SK-N-SH (cell line): ENCODE results near the gene DIPK1A. TPM values are rescaled to one million over a fixed set of nuclear protein-coding genes. Genes with fewer than 3 reads are reported as not detected.

ENCODE experiments used
- CTCF ChIA-PET: fragments of 300-600, 350-600 bp; formaldehyde crosslinking; extraction: SDS; loops from one replicate; lab custom pipeline; 2021; lab: Yijun Ruan, JAX
- POLR2A ChIA-PET: fragments of 350-600 bp; sonication (Branson Sonifier 250); formaldehyde crosslinking; extraction: SDS; loops from one replicate; lab custom pipeline; 2020; ENCODE audit warnings: antibody characterized with exemption, inconsistent platforms; lab: Yijun Ruan, JAX
- DNase-seq: peaks from one replicate; pipeline ENCODE4 v3.0.0; 2012
- H2AFZ ChIP-seq: fragments of 200-600 bp; sonication (generic); 2 replicates; pipeline ENCODE4 v1.8.1; 2016; ENCODE audit warnings: antibody characterized with exemption, mild to moderate bottlenecking, low read depth
- H3F3A ChIP-seq: fragments of 200-600 bp; sonication (generic); replicated peaks from 2 replicates; pipeline ENCODE3; 2016; ENCODE audit warnings: antibody characterized with exemption, mild to moderate bottlenecking; ENCODE audit not compliant: insufficient read depth
- H3K27ac ChIP-seq, 2 experiments: fragments of 200-500 bp in 1 of 2; fragments of 200-600 bp in 1 of 2; sonication (Bioruptor generic) in 1 of 2; sonication (generic), shearing (Covaris generic) in 1 of 2; 2 replicates each; pipeline versions ENCODE4 v1.5.1 to v1.6.1; 2014 to 2016; ENCODE audit warnings: low read depth in 2 of 2, inconsistent platforms in 1 of 2, low read length in 1 of 2, mild to moderate bottlenecking in 1 of 2, mixed read lengths in 1 of 2
- H3K27me3 ChIP-seq: fragments of 200-600 bp; sonication (generic), shearing (Covaris generic); 2 replicates; pipeline ENCODE4 v1.6.1; 2016; ENCODE audit warnings: mixed run types; ENCODE audit not compliant: insufficient read depth
- H3K36me3 ChIP-seq, 2 experiments: fragments of 200-500 bp in 1 of 2; fragments of 200-600 bp in 1 of 2; sonication (Bioruptor generic) in 1 of 2; sonication (generic) in 1 of 2; replicated peaks in 1 of 2; 2 replicates each; pipeline versions ENCODE3 to v1.5.1; 2014 to 2016; ENCODE audit warnings: low read length in 1 of 2, mild to moderate bottlenecking in 1 of 2; ENCODE audit not compliant: insufficient read depth in 2 of 2, control insufficient read depth in 1 of 2
- H3K4me1 ChIP-seq, 2 experiments: fragments of 200-500 bp in 1 of 2; fragments of 200-600 bp in 1 of 2; sonication (Bioruptor generic) in 1 of 2; sonication (generic), shearing (Covaris generic) in 1 of 2; 2 replicates each; pipeline versions ENCODE4 v1.5.1 to v1.6.1; 2014 to 2016; ENCODE audit warnings: low read depth in 1 of 2, low read length in 1 of 2, mixed run types in 1 of 2; ENCODE audit not compliant: insufficient read depth in 2 of 2, control insufficient read depth in 1 of 2
- H3K4me2 ChIP-seq: fragments of 200-600 bp; sonication (generic), shearing (Covaris generic); 2 replicates; pipeline ENCODE4 v1.6.1; 2017; ENCODE audit warnings: mixed run types
- H3K4me3 ChIP-seq, 2 experiments: fragments of 200-500 bp in 1 of 2; fragments of 200-600 bp in 1 of 2; sonication (Bioruptor generic) in 1 of 2; sonication (generic), shearing (Covaris generic) in 1 of 2; 2 replicates each; pipeline versions ENCODE4 v1.5.1 to v1.8.1; 2014 to 2016; ENCODE audit warnings: low read depth in 2 of 2, inconsistent platforms in 1 of 2, low read length in 1 of 2, mild to moderate bottlenecking in 1 of 2, mixed read lengths in 1 of 2, moderate library complexity in 1 of 2
- H3K79me2 ChIP-seq: fragments of 200-600 bp; sonication (generic); 2 replicates; pipeline ENCODE4 v1.8.1; 2017; ENCODE audit warnings: mild to moderate bottlenecking; ENCODE audit not compliant: insufficient read depth
- H3K9ac ChIP-seq: fragments of 200-600 bp; sonication (generic); 2 replicates; pipeline ENCODE4 v1.6.1; 2017; ENCODE audit warnings: mixed run types
- H3K9me2 ChIP-seq: fragments of 200-600 bp; sonication (generic); 2 replicates; pipeline ENCODE4 v1.6.1; 2017; ENCODE audit warnings: mixed run types
- H3K9me3 ChIP-seq: fragments of 200-600 bp; sonication (generic); 2 replicates; pipeline ENCODE4 v1.6.1; 2017; ENCODE audit warnings: mixed run types, mild to moderate bottlenecking, moderate library complexity
- H4K20me1 ChIP-seq: fragments of 200-600 bp; sonication (generic); 2 replicates; pipeline ENCODE4 v1.6.1; 2017; ENCODE audit warnings: mild to moderate bottlenecking, mixed run types; ENCODE audit not compliant: insufficient read depth
- EZH2phosphoT487 ChIP-seq: fragments of 200-600 bp; sonication (generic); IDR thresholded peaks from 2 replicates; pipeline ENCODE4 v1.6.1; 2017; ENCODE audit warnings: low read depth, mixed run types, mild to moderate bottlenecking, antibody characterized with exemption, moderate library complexity, borderline replicate concordance
- FOXM1 ChIP-seq: IDR thresholded peaks from 2 replicates; pipeline ENCODE4 v1.4.0; 2012; ENCODE audit warnings: low read depth, mild to moderate bottlenecking
- GABPA ChIP-seq: IDR thresholded peaks from 2 replicates; pipeline ENCODE4 v1.4.0; 2012; ENCODE audit warnings: low read depth, mild to moderate bottlenecking
- RAD21 ChIP-seq: IDR thresholded peaks from 2 replicates; pipeline ENCODE4 v1.6.1; 2012; ENCODE audit warnings: mild to moderate bottlenecking, low read length
- RCOR1 ChIP-seq: fragments of 150-350 bp; IDR thresholded peaks from 2 replicates; pipeline ENCODE4 v1.6.1; 2017; ENCODE audit warnings: antibody characterized with exemption, low read length
- SIN3A ChIP-seq: IDR thresholded peaks from 2 replicates; pipeline ENCODE4 v1.6.1; 2012; ENCODE audit warnings: low read depth, mild to moderate bottlenecking, low read length, moderate library complexity, borderline replicate concordance
- TAF1 ChIP-seq: IDR thresholded peaks from 2 replicates; pipeline ENCODE4 v1.6.1; 2012; ENCODE audit warnings: low read depth, mild to moderate bottlenecking, low read length, moderate library complexity, borderline replicate concordance
- TCF12 ChIP-seq: IDR thresholded peaks from 2 replicates; pipeline ENCODE4 v1.4.0; 2012
- TEAD4 ChIP-seq: IDR thresholded peaks from 2 replicates; pipeline ENCODE4 v1.4.0; 2012; ENCODE audit warnings: mild to moderate bottlenecking, borderline replicate concordance; ENCODE audit not compliant: insufficient read depth
- WGBS: methylation state at CpG from one replicate; pipeline ENCODE4 v1.1.6; 2017; ENCODE audit warnings: low lambda C conversion rate; 5-methylcytosine and 5-hydroxymethylcytosine counted together
- polyA plus RNA-seq, 3 experiments: library from polyadenylated mRNA; depleted of rRNA; stranded (reverse); fragments of >200 nt; gene quantifications; 2 replicates each; pipeline ENCODE4 v1.2.3, GENCODE V29; 2012
- TF ChIP-seq, protein P1 (sequence below): fragments of 150-350 bp; IDR thresholded peaks from 2 replicates; pipeline ENCODE4 v1.6.1; 2016; ENCODE audit warnings: mild to moderate bottlenecking, low read depth, low read length
- TF ChIP-seq, protein P2 (sequence below): IDR thresholded peaks from 2 replicates; pipeline ENCODE4; 2012
- TF ChIP-seq, protein P3 (sequence below): IDR thresholded peaks from 2 replicates; pipeline ENCODE4 v1.4.0; 2012; ENCODE audit warnings: low read depth, borderline replicate concordance
- TF ChIP-seq, protein P4 (sequence below): IDR thresholded peaks from 2 replicates; pipeline ENCODE4 v1.6.1; 2012; ENCODE audit warnings: mild to moderate bottlenecking, low read depth, low read length, moderate library complexity

Gene DIPK1A
- polyA plus RNA-seq, 1 of the 3 experiments (the other 2 are of a cell fraction) = 3.4 TPM

DNA sequence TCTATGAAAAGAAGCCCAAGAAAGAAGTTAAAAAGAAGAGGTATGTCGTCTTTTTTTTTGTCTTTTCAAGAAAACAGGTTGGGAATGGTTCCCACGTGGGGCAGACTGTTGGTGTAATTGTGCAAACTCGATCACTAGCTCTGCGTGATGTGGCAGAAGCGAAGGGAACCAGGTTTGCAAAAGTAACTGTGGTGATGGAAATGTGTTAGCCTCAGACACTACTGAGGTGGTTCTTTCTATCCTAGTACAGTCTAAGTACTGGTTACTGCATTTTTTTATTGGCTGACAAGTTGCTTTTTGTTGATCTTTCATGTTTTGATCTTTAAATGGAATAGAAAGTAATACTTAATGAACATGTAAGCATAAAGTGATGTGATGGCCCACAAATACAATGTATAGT lies 120.7 kb downstream of the DIPK1A start:
- no peaks in the 10 kb centered on the region for H3K9me3 ChIP-seq
- H3F3A ChIP-seq = peaks cover 70% of the 10 kb centered on the region
- no peak overlapping the region for H3K9ac ChIP-seq
- H3K4me2 ChIP-seq = no peak overlapping the region
- no peaks in the 10 kb centered on the region for H3K27me3 ChIP-seq
- POLR2A ChIA-PET = interaction anchor here (0.6 kb wide), 1 partner anchor 9 kb away, joined by 3 read pairs; the partner anchor contains the start of gene RPL5
- CTCF ChIA-PET = interaction anchor here (1.4 to 2.3 kb wide), 3 partner anchors 9 to 154 kb away, joined by 7 to 12 read pairs (median 7); partner anchors contain the start of gene RPL5
- H4K20me1 ChIP-seq = peaks cover 57% of the 10 kb centered on the region
- no peak overlapping the region for H3K4me3 ChIP-seq
- 83% methylated on average over 5 of the region's 5 CpGs for WGBS
- TF ChIP-seq, protein P1, sequence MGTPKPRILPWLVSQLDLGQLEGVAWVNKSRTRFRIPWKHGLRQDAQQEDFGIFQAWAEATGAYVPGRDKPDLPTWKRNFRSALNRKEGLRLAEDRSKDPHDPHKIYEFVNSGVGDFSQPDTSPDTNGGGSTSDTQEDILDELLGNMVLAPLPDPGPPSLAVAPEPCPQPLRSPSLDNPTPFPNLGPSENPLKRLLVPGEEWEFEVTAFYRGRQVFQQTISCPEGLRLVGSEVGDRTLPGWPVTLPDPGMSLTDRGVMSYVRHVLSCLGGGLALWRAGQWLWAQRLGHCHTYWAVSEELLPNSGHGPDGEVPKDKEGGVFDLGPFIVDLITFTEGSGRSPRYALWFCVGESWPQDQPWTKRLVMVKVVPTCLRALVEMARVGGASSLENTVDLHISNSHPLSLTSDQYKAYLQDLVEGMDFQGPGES = no peak
- TF ChIP-seq FOXM1 = no peak
- no peak for TF ChIP-seq TAF1
- no peak for TF ChIP-seq RCOR1
- no peak for TF ChIP-seq SIN3A
- TF ChIP-seq GABPA = no peak
- TF ChIP-seq, protein P2, sequence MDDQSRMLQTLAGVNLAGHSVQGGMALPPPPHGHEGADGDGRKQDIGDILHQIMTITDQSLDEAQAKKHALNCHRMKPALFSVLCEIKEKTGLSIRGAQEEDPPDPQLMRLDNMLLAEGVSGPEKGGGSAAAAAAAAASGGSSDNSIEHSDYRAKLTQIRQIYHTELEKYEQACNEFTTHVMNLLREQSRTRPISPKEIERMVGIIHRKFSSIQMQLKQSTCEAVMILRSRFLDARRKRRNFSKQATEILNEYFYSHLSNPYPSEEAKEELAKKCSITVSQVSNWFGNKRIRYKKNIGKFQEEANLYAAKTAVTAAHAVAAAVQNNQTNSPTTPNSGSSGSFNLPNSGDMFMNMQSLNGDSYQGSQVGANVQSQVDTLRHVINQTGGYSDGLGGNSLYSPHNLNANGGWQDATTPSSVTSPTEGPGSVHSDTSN = no peak
- TF ChIP-seq EZH2phosphoT487 = no peak
- no peak for TF ChIP-seq TEAD4
- TF ChIP-seq, protein P3, sequence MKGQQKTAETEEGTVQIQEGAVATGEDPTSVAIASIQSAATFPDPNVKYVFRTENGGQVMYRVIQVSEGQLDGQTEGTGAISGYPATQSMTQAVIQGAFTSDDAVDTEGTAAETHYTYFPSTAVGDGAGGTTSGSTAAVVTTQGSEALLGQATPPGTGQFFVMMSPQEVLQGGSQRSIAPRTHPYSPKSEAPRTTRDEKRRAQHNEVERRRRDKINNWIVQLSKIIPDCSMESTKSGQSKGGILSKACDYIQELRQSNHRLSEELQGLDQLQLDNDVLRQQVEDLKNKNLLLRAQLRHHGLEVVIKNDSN = no peak
- TF ChIP-seq RAD21 = no peak
- no peak for TF ChIP-seq TCF12
- TF ChIP-seq, protein P4, sequence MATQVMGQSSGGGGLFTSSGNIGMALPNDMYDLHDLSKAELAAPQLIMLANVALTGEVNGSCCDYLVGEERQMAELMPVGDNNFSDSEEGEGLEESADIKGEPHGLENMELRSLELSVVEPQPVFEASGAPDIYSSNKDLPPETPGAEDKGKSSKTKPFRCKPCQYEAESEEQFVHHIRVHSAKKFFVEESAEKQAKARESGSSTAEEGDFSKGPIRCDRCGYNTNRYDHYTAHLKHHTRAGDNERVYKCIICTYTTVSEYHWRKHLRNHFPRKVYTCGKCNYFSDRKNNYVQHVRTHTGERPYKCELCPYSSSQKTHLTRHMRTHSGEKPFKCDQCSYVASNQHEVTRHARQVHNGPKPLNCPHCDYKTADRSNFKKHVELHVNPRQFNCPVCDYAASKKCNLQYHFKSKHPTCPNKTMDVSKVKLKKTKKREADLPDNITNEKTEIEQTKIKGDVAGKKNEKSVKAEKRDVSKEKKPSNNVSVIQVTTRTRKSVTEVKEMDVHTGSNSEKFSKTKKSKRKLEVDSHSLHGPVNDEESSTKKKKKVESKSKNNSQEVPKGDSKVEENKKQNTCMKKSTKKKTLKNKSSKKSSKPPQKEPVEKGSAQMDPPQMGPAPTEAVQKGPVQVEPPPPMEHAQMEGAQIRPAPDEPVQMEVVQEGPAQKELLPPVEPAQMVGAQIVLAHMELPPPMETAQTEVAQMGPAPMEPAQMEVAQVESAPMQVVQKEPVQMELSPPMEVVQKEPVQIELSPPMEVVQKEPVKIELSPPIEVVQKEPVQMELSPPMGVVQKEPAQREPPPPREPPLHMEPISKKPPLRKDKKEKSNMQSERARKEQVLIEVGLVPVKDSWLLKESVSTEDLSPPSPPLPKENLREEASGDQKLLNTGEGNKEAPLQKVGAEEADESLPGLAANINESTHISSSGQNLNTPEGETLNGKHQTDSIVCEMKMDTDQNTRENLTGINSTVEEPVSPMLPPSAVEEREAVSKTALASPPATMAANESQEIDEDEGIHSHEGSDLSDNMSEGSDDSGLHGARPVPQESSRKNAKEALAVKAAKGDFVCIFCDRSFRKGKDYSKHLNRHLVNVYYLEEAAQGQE = no peak
- no peak overlapping the region for H3K27ac ChIP-seq
- no peak for DNase-seq
- H3K36me3 ChIP-seq = peaks cover 85 to 88% of the 10 kb centered on the region in 2 experiments
- peaks cover 6 to 17% of the 10 kb centered on the region in 2 experiments; a peak in 3 of 4 replicates for H3K4me1 ChIP-seq
- no peaks in the 10 kb centered on the region for H3K9me2 ChIP-seq
- H3K79me2 ChIP-seq = peaks cover 51% of the 10 kb centered on the region
- no peak overlapping the region for H2AFZ ChIP-seq
